Lower lobe of right lung (tissue), 2 donors: ENCODE results near the gene PIGS. TPM values are rescaled to one million over a fixed set of nuclear protein-coding genes. Genes with fewer than 3 reads are reported as not detected.

Experiments
- ATAC-seq, 2 donors: fragments of 200-7000 bp; cut with Tn5 transposase; one replicate each; pipeline ENCODE4 v1.9.1; 2020 to 2022; ENCODE audit warnings: mild to moderate bottlenecking in 2 of 2, moderate library complexity in 2 of 2
- DNase-seq: peaks from one replicate; pipeline ENCODE4 v3.0.0-alpha.2; 2020
- H3K27ac ChIP-seq: fragments of 200-600 bp; one replicate; pipeline ENCODE4 v1.8.0; 2022
- H3K27me3 ChIP-seq: fragments of 200-600 bp; one replicate; pipeline ENCODE4 v1.8.0; 2022; ENCODE audit warnings: low read depth
- H3K36me3 ChIP-seq: fragments of 200-600 bp; one replicate; pipeline ENCODE4 v1.8.0; 2022; ENCODE audit warnings: mild to moderate bottlenecking
- H3K4me1 ChIP-seq: fragments of 200-600 bp; one replicate; pipeline ENCODE4 v1.8.0; 2022
- H3K4me3 ChIP-seq: fragments of 200-600 bp; one replicate; pipeline ENCODE4 v1.8.0; 2022; ENCODE audit warnings: mild to moderate bottlenecking
- H3K9me3 ChIP-seq: fragments of 200-600 bp; one replicate; pipeline ENCODE4 v1.8.0; 2022
- intact Hi-C: fragments of 100-400 bp; cut with DNase I; formaldehyde crosslinking; loops from one replicate; pipeline ENCODE4 v1.11.0; 2022
- total RNA-seq: library from RNA; stranded (reverse); fragmentation: NEBNext Ultra II Directional; extraction: Animal tissue kit (Norgen Biotek cat#: 25700); gene quantifications from one replicate; pipeline ENCODE4 v1.2.1, GENCODE V29; 2021
- TF ChIP-seq, protein P1 (sequence below): fragments of 200-600 bp; IDR thresholded peaks from one replicate; pipeline ENCODE4 v1.8.0; 2022; ENCODE audit warnings: antibody characterized with exemption, mild to moderate bottlenecking
- donor health status: DM: no; HTN: yes; CAD: no; lungs with severe emphysema.

PIGS gene
- total RNA-seq, 1 donor from 2014 or later: 45.3 TPM

DNA sequence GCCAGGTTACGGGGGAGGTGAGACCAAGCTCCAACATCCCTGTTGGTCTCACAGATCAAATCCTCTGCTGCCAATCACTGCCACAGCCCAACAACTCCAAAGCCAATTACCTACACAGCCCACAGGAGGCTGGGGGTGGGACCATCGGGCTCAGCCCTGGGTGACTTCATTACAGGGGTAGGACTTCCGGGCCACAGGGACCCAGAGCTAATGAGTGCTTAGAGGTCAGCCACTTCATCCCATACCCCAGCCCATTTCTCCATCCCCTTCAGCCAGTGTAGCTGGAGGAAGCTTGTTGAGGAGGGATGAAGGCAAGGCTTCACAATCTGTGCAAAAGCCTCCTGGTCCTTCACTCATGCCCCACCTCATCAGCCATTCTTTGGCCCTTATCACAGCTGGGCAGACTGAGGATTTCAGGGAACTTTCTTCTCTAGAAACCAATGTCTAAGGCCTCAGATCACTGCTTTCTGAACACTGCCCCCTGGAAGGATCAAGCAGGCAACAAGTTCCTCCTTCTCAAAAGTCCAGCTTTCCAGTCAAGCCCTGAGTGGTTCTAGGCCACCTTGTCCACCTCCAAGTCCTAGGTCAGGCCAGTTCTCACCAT lies 59.4 kb downstream of the PIGS start:
- H3K27me3 ChIP-seq: peaks cover 24% of the 10 kb centered on the region
- no peak for ATAC-seq

DNA sequence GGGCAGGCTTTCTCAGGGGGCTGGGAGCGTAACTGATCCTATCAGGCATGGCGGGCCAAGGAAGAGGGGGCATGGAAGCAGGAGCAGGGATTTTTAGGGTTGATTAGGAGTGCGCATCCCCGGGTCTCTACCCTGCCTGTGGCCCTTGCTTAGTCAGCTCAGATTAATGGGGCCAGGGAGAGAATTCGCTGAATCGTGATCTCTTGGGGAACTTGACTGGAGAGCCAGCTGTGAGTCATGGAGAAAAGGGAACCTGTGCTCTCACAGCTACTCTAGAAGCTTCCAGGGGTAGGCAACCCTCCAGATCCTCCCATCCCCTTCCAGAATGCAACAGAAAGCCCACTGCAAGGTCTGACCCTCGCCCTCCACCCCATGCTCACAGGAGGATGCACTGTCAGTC lies 61.5 kb downstream of the PIGS start:
- no peak overlapping the region for H3K4me3 ChIP-seq
- intact Hi-C loops: no loop called here

More for the DNA sequence above, 59.4 kb downstream of the PIGS start:
- H3K4me1 ChIP-seq: no peaks in the 10 kb centered on the region
- H3K36me3 ChIP-seq: no peaks in the 10 kb centered on the region
- H3K9me3 ChIP-seq: no peaks in the 10 kb centered on the region
- no peak for DNase-seq
- no peak overlapping the region for H3K27ac ChIP-seq
- TF ChIP-seq, protein P1, sequence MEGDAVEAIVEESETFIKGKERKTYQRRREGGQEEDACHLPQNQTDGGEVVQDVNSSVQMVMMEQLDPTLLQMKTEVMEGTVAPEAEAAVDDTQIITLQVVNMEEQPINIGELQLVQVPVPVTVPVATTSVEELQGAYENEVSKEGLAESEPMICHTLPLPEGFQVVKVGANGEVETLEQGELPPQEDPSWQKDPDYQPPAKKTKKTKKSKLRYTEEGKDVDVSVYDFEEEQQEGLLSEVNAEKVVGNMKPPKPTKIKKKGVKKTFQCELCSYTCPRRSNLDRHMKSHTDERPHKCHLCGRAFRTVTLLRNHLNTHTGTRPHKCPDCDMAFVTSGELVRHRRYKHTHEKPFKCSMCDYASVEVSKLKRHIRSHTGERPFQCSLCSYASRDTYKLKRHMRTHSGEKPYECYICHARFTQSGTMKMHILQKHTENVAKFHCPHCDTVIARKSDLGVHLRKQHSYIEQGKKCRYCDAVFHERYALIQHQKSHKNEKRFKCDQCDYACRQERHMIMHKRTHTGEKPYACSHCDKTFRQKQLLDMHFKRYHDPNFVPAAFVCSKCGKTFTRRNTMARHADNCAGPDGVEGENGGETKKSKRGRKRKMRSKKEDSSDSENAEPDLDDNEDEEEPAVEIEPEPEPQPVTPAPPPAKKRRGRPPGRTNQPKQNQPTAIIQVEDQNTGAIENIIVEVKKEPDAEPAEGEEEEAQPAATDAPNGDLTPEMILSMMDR: no peak
- no peak overlapping the region for H3K4me3 ChIP-seq
- intact Hi-C loops: no loop called here

DNA sequence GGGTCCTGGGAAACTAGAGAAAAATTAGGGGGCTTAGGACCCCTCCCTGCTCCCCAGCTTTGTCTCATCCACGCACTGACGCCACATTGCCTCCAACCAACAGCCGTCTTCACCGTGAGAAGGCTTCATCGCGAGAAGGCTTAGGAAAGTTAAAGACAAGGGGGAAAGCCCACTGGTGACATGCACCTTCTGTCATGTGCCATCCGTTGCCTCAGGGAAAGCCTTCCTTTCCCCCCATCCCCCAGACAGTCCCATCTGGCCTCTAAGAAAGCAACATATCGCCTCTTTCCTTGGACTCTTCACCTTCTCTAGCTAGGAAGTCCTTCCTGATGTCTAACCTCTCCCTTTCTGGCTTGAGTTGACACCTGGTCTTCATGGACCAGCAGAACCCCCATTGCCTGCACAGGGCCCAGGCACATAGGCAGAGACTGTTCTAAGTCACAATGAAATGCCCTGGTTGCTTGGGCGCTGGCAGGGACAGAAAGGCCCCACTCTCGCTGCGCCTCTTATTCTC lies 63.1 kb downstream of the PIGS start:
- intact Hi-C loops: no loop called here
- Histone ChIP-seq H3K4me1 (no peaks in the 10 kb centered on the region), H3K9me3 (no peaks in the 10 kb centered on the region), H3K4me3 (no peak overlapping the region), H3K27me3 (peaks cover 26% of the 10 kb centered on the region), H3K36me3 (no peaks in the 10 kb centered on the region), H3K27ac (no peak overlapping the region)
- DNase-seq: no peak
- TF ChIP-seq, protein P1: no peak
- ATAC-seq: no peak

More for the DNA sequence above, 61.5 kb downstream of the PIGS start:
- TF ChIP-seq, protein P1: no peak
- Histone ChIP-seq H3K36me3 (no peaks in the 10 kb centered on the region), H3K27ac (no peak overlapping the region), H3K4me1 (no peaks in the 10 kb centered on the region), H3K9me3 (no peaks in the 10 kb centered on the region), H3K27me3 (peaks cover 26% of the 10 kb centered on the region)
- DNase-seq (peak; percentile 26), ATAC-seq (no peak)

DNA sequence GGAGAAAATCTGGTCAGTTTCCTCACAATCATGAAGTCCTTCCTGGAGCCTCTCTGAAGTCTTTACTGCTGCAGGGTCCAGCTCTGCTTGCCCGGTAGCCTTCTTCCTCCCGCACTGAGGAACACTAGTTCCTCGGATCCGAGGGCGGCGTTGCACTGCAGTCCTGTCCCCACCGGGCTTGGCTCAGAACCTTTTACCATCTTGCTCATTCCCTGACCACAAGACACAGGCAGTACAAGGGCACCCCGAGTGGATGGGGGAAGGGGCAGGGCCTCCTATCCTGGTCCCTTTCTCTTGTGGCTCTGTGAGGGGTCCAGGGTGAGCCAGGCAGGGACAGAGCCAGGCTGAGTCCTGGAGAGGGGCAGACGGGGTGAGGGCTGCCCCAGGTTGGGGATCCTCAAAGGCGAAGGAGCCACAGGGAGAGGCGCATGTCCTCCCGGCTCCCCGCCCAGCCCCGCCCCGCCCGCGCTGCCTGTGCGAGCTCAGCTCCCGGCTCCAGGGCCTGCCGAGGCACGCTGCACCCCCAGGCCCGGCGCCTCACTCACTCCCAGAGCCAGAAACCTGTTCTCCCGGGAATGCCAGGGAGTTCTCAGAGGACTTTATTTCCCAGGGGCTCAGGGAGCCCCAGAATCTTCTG lies 63.6 kb downstream of the PIGS start:
- Histone ChIP-seq H3K36me3 (no peaks in the 10 kb centered on the region), H3K4me1 (no peaks in the 10 kb centered on the region), H3K4me3 (no peak overlapping the region), H3K27ac (no peak overlapping the region), H3K27me3 (peaks cover 26% of the 10 kb centered on the region), H3K9me3 (no peaks in the 10 kb centered on the region)
- TF ChIP-seq, protein P1: no peak
- ATAC-seq (peak; percentile 16 to 25), DNase-seq (peak; percentile 37)
- intact Hi-C loops: no loop called here

DNA sequence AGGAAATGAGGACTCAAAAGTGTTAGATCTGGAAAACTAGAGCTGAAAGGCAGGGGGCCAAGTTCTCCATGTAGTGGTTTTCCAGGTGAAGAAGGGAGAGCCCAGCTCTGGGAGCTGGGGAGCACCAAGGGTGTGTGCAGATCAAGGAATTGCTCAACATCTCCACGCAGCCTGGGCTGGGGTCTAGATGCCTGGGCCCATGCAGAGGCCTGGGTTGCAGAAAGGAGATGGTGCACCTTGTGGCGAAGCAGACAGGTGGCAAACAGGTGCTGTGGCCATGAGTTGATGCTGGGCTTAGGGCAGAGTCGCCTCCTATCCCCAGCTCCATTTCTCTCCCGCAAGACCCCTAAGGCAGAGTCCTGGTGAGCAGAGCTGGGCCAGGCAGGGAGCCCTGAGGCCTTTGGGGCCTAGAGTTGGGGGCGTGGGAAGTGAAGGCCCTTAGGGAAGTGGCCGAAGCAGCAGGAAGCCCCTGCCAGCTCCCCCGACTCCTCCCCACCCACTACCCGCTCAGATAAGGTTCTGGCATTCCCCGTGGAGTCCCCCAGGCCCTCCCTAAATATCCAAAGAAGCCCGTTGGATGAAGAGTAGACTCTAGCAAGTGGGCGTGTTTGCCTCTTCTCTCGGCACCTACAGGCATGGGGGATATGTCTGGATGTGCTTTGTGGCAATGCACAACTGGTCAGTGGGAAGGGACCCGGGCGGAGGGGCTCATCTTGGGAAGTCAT lies 64.4 kb downstream of the PIGS start:
- H3K4me3 ChIP-seq: no peak overlapping the region
- no peaks in the 10 kb centered on the region for H3K4me1 ChIP-seq
- TF ChIP-seq, protein P1: no peak
- H3K36me3 ChIP-seq: no peaks in the 10 kb centered on the region
- H3K27me3 ChIP-seq: peaks cover 26% of the 10 kb centered on the region
- H3K27ac ChIP-seq: no peak overlapping the region
- no peak for ATAC-seq
- intact Hi-C loops: no loop called here
- H3K9me3 ChIP-seq: no peaks in the 10 kb centered on the region
- peak; percentile 33 for DNase-seq
